HG03095 (cell line): Measurements from ENCODE around the gene NR3C1.

Source experiments
- ATAC-seq: cut with Tn5 transposase; IDR thresholded peaks from one replicate; pipeline ENCODE4 v1.9.1; 2021; ENCODE audit warnings: moderate library complexity; ENCODE audit not compliant: unreplicated experiment

Gene NR3C1

DNA sequence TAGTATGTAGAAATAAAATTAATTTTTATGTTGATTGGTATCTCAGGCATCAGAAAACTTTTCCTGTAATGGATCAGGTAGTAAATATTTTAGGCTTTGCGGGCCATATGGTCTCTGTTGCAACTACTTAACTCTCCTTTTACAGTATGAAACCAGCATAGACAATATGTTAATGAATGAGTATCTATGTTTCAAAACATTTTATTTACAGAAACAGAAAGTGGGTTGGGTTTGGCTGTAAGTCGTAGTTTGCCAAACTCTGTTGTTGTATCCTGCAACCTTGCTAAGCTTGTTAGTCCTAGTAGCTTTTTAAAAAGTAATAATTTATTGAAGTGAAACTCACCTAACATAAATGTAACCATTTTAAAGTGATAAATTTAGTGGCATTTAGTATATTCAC is 132.1 kb downstream of the NR3C1 start:
- ATAC-seq, result no peak

GRCh38 chr5:143268388-143268787 is 135.1 kb downstream of the NR3C1 start:
- no peak for ATAC-seq

- ATAC-seq, result no peak
Measured at GRCh38 chr5:143267186-143267585, 136.3 kb downstream of the NR3C1 start.

DNA sequence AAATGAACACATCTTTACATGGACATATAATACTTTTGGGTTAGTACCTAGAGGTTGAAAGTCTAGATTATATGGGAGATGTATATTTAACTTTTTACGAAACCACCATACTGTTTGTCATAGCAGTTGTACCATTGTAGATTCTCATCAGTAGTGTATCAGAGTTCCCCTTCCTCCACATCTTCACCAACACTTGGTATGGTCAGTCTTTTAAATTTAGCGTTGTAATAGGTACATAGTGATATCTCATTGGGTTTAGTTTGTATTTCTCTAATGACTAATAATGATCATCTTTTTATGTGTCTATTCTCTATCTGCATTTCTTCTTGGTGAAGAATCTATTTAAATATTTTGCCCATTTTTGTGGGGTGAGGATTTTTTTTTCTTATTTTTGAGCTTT is 137.5 kb downstream of the NR3C1 start:
- ATAC-seq, result no peak

GRCh38 chr5:143263272-143263810 is 140.1 kb downstream of the NR3C1 start:
- ATAC-seq, result no peak

DNA sequence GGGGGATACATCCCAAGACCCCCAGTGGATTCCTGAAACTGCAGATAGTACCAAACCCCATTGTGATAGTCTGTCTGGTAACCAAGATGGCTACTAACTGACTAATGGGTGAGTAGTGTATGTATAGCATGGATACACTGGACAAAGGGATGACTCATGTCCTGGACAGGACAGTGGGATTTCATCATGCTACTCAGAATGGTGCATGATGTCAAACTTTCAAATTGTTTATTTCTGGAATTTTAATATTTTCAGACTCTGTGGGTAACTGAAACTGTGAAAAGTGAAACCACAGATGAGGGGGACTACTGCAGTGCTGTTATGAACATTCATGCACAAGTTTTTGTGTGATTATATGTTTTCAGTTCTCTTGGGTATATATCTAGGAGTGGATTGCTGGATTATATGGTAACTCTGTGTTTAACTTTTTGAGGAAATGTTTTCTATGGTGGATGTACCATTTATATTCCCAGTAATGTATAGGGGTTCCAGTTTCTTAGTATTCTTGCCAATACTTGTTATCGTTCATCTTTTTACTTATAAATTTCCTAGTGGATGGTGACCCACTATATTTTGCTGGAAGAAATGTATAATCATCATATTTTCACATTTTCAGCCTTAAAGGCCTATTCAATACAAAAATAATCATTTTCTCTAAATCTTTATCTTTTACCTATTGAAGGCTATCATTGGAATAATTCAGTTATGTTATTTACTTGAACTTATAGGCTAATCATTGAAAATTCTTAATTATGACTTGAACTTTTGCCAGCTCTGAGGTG is 140.9 kb downstream of the NR3C1 start:
- peak; percentile 76 for ATAC-seq

DNA sequence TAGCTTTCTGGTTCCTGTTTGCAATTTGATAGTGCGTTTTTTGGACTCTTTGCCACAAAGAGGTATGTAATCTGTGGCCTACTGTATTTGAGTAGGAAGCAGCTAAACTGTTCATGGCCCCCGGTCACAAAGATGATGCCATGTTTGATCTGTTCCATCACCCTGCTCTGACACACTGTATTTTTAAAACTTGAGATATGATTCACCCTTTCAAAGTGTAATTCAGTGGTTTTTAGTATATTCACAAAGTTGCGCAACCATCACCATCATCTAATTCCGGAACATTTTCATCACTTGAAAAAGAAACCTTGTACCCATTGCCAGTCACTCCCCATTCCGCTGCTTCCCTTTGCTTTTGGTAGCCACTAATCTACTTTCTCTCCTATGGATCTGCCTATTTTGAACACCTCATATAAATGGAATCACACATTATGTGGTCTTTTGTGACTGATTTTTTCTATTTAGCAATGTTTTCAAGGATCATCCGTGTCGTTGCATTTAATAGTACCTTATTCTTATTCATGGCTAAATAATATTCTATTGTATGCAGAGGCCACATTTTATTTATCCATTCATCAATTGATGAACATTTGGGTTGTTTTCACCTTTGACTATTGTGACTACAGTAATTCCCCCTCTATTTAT is 141.6 kb downstream of the NR3C1 start:
- no peak for ATAC-seq

- no peak for ATAC-seq
Measured at GRCh38 chr5:143259254-143259605, 144.3 kb downstream of the NR3C1 start.

- ATAC-seq, result no peak
Measured at GRCh38 chr5:143258559-143259253, 144.8 kb downstream of the NR3C1 start.

DNA sequence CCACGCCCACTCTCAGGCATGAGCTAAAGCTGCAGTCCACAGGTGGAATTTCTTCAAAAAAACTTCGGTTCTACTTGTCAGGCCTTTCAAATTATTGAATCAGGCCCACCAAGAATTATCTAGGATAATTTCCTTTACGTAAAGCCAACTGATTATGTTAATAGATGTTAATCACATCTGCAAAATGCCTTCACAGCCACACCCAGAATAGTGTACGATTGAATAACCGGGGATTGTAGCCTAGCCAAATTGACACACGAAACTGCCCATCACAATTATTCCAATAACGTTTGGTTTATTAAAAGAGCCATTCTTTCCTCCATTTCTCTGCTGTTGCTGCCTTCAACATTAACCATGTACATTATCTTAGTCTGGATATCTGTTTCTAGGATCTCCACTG is 148.7 kb downstream of the NR3C1 start:
- ATAC-seq, result no peak

GRCh38 chr5:143251946-143252345 is 151.5 kb downstream of the NR3C1 start:
- no peak for ATAC-seq

DNA sequence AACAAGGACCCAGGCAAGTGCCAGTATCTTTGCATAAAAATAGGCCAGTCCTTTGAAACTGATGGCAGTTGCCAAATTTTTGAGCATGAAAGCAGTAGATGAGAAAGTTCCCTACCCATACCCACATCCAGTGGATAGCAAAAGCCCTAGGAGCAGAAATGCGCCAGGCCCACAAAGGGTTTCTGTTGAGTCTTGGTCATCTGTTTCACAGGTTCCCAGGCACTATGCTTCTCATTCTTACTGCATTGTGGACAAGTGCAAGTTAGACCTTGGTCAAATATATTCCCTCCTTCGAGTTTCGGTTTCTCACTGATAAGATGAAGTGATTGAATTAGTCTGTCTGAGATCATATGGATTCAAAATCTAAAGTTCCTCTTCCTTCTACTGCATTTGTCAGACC is 152.3 kb downstream of the NR3C1 start:
- peak; percentile 56 for ATAC-seq

DNA sequence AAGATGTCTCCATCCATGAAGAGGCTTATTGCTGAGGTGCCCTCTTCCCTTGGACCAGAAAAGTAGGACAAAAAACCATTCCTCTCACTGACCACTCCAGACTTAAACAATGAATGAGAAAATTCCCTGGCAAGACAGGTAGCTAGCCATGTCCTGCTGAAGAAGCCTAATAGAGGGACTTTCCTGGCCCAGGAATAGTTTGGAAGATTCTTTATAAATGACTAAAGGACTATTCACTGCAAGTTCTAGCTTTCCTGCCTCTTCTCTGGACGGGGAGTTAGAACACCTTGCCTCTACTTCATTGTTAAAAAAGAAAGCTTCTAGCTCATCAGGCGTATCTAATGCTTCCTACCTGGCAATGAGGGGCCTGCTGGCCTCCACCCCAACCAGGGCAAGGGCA is 153.6 kb downstream of the NR3C1 start:
- ATAC-seq, result no peak

- no peak for ATAC-seq
Measured at GRCh38 chr5:143248822-143249579, 154.5 kb downstream of the NR3C1 start.

GRCh38 chr5:143248391-143248790 is 155.1 kb downstream of the NR3C1 start:
- ATAC-seq, result no peak

DNA sequence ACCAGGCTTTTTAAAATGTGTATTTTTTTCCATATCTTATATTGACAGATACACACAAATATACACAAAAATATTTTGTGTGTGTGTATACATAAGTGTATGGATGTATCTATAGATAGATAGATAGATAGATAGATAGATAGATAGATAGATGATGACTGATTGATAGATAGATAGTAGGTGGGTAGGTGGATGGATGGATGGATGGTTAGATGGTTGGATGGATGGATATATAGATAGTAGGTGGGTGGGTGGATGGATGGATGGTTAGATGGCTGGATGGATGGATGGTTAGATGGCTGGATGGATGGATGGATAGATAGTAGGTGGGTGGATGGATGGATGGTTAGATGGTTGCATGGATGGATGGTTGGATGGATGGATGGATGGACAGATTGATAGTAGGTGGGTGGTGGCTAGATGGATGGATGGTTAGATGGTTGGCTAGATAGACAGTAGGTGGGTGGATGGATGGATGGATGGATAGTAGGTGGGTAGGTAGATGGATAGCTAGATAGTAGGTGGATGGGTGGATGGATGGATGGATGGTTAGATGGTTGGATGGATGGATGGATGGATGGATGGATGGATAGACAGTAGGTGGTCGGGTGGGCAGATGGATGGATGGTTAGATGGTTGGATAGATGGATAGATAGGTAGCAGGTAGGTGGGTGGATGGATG is 156.2 kb downstream of the NR3C1 start:
- ATAC-seq, result no peak

- ATAC-seq, result no peak
Measured at GRCh38 chr5:143245929-143246561, 157.4 kb downstream of the NR3C1 start.

DNA sequence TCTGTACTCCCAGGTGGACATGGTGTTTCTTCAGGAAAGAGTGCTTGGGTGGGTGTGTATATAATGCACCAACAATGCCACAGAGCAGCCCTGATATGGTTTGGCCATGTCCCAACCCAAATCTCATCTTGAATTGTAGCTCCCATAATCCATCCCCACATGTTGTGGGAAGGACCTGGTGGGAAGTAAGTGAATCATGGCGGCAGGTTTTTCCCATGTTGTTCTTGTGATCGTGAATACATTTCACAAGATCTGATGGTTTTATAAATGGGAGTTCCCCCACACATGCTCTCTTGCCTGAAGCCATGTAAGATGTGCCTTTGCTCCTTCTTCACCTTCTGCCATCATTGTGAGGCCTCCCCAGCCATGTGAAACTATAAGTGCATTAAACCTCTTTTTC is 158.5 kb downstream of the NR3C1 start:
- ATAC-seq, result no peak

DNA sequence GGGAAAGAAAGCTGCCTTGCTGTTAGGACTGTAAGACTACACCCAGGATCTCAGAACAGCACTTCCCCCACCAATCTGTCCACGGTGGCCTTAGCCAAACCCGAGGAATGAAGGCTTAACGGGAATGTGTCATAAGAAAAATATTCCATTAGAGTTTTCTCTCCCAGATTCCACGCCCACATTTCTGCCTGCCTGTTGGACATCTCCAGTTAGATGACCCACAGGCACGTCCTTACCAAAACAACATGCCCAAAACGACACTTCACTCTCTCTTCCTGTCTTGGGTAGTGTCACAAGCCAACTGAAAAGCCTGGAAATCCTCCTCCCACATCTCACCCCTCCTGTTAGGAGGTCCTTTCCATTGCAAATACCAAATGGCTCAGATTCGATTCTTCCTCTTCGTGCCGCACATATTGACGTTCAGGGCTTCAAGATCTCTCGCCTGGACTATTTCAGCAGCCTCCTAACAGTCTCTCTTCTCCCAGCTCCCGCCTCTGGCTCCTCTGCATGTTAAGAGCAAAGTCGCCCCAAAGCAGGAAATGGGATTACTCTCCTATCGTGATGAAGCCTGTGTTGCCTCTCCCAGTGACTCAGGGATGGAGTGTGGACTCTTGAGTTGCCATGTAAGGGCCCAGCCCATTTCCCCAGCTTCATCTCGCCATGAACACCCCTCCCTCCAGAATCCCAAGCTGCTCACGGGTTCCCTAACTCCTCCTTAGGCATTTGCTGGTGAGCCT is 159.3 kb downstream of the NR3C1 start:
- ATAC-seq, result no peak
